HG03342 (cell line): ENCODE results near the gene TRPV3.
"Not testable (repeated sequence)": the region's sequence is repeated elsewhere in the genome, so short reads cannot be mapped to it uniquely, and the experiment has no call there.

Experiments used
- ATAC-seq: cut with Tn5 transposase; IDR thresholded peaks from one replicate; pipeline ENCODE4 v1.9.1; 2021; ENCODE audit warnings: mild to moderate bottlenecking, moderate library complexity; ENCODE audit not compliant: unreplicated experiment

Gene TRPV3

GRCh38 chr17:3527468-3527867 is 30.1 kb downstream of the TRPV3 start:
- no peak for ATAC-seq

GRCh38 chr17:3526971-3527370 is 30.6 kb downstream of the TRPV3 start:
- no peak for ATAC-seq

- no peak for ATAC-seq
These were observed 31.1 kb downstream of the TRPV3 start for GRCh38 chr17:3526491-3526890.

- no peak for ATAC-seq
These were observed 33.6 kb downstream of the TRPV3 start for GRCh38 chr17:3524024-3524423.

- not testable (repeated sequence) for ATAC-seq
These were observed 38.1 kb downstream of the TRPV3 start for GRCh38 chr17:3519472-3519871.

GRCh38 chr17:3514873-3515272 is 42.7 kb downstream of the TRPV3 start:
- no peak for ATAC-seq

- ATAC-seq, result not testable (repeated sequence)
These were observed 43.4 kb downstream of the TRPV3 start for GRCh38 chr17:3514167-3514566.

GRCh38 chr17:3513305-3514035 is 44.1 kb downstream of the TRPV3 start:
- ATAC-seq, result no peak

GRCh38 chr17:3512505-3513171 is 45.0 kb downstream of the TRPV3 start:
- ATAC-seq, result no peak

- ATAC-seq, result no peak
These were observed 45.6 kb downstream of the TRPV3 start for GRCh38 chr17:3511852-3512504.

GRCh38 chr17:3510090-3510489 is 47.5 kb downstream of the TRPV3 start:
- ATAC-seq, result no peak

GRCh38 chr17:3507869-3508268 is 49.7 kb downstream of the TRPV3 start:
- no peak for ATAC-seq

GRCh38 chr17:3507071-3507470 is 50.5 kb downstream of the TRPV3 start:
- no peak for ATAC-seq

- ATAC-seq, result no peak
These were observed 51.6 kb downstream of the TRPV3 start for GRCh38 chr17:3506054-3506453.

GRCh38 chr17:3505008-3505407 is 52.6 kb downstream of the TRPV3 start:
- no peak for ATAC-seq

GRCh38 chr17:3503285-3503684 is 54.3 kb downstream of the TRPV3 start:
- no peak for ATAC-seq

- no peak for ATAC-seq
These were observed 55.1 kb downstream of the TRPV3 start for GRCh38 chr17:3502466-3502865.

- ATAC-seq, result no peak
These were observed 56.3 kb downstream of the TRPV3 start for GRCh38 chr17:3501344-3501743.

- no peak for ATAC-seq
These were observed 60.5 kb downstream of the TRPV3 start for GRCh38 chr17:3497101-3497500.

- no peak for ATAC-seq
These were observed 72.0 kb downstream of the TRPV3 start for GRCh38 chr17:3485481-3486068.

GRCh38 chr17:3482852-3483251 is 74.8 kb downstream of the TRPV3 start:
- ATAC-seq, result no peak

- ATAC-seq, result no peak
These were observed 77.6 kb downstream of the TRPV3 start for GRCh38 chr17:3479988-3480387.
